HepG2 (cell line): ENCODE data around the gene RGS2.

Source experiments
- FOXM1 ChIP-seq: sonication (generic); formaldehyde crosslinking; IDR thresholded peaks from 2 replicates; pipeline ENCODE4 v1.5.0; 2020; ENCODE audit warnings: missing genetic modification reagents
- HOXA9 ChIP-seq: sonication (generic); formaldehyde crosslinking; IDR thresholded peaks from 2 replicates; pipeline ENCODE4 v1.8.1; 2022; ENCODE audit warnings: missing genetic modification reagents, mild to moderate bottlenecking, moderate library complexity, borderline replicate concordance
- TRIM24 ChIP-seq: sonication (generic); formaldehyde crosslinking; IDR thresholded peaks from 2 replicates; pipeline ENCODE4 v1.8.0; 2022; ENCODE audit warnings: mild to moderate bottlenecking, missing genetic modification reagents

- TF ChIP-seq HOXA9 (CRISPR knock-in tag) (no peak), TRIM24 (CRISPR knock-in tag) (no peak), FOXM1 (CRISPR knock-in tag) (no peak)
These were observed 35.5 kb downstream of the RGS2 start for GRCh38 chr1:192844360-192844759.
